Stimulated activated naive CD8-positive, alpha-beta T cell treated with anti-CD3 and anti-CD28 coated beads, Interleukin-15, Interleukin-2, amounts not matched to agents 100 ng/mL and 50 ng/mL, for 24 hours (primary cell): ENCODE measurements around the gene PIKFYVE.
A peak's percentile ranks its signal among the peaks of the same experiment; 100 is the strongest.

Source experiments
- H3K27ac Mint-ChIP-seq: one replicate; pipeline ENCODE4 v1.8.0; 2021; ENCODE audit warnings: mild to moderate bottlenecking, mixed read lengths
- H3K27me3 Mint-ChIP-seq: one replicate; pipeline ENCODE4 v1.8.0; 2021; ENCODE audit warnings: mixed read lengths
- H3K36me3 Mint-ChIP-seq: one replicate; pipeline ENCODE4 v1.8.0; 2021; ENCODE audit warnings: low read depth, mixed read lengths
- H3K4me1 Mint-ChIP-seq: one replicate; pipeline ENCODE4 v1.8.0; 2021; ENCODE audit warnings: low read depth, mixed read lengths
- H3K4me3 Mint-ChIP-seq: one replicate; pipeline ENCODE4 v1.8.0; 2021; ENCODE audit warnings: mild to moderate bottlenecking, mixed read lengths
- H3K9me3 Mint-ChIP-seq: one replicate; pipeline ENCODE4 v1.8.0; 2021; ENCODE audit warnings: mixed read lengths

The PIKFYVE gene

DNA sequence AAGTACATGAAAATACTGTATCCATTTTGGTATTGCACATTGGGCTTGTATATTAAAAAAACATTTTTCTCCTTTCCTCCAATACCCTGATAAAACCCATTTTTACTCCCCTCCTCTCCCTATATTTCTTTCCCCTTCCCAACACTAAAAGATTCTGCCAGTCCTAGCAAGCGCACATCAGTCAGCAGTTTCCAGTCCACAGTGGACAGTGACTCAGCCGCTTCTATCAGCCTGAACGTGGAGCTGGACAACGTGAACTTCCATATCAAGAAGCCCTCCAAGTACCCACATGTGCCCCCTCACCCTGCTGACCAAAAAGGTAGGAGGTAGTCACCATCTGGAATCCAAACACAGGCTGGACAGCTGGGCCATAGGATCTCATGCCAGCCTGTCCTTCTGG lies 38.6 kb downstream of the PIKFYVE start:
- H3K4me3 Mint-ChIP-seq, result no peak overlapping the region
- H3K9me3 Mint-ChIP-seq, result no peaks in the 10 kb centered on the region
- peaks cover 62% of the 10 kb centered on the region for H3K36me3 Mint-ChIP-seq
- H3K27ac Mint-ChIP-seq, result peak overlapping the region; percentile 26
- no peaks in the 10 kb centered on the region for H3K27me3 Mint-ChIP-seq
- H3K4me1 Mint-ChIP-seq, result no peaks in the 10 kb centered on the region

DNA sequence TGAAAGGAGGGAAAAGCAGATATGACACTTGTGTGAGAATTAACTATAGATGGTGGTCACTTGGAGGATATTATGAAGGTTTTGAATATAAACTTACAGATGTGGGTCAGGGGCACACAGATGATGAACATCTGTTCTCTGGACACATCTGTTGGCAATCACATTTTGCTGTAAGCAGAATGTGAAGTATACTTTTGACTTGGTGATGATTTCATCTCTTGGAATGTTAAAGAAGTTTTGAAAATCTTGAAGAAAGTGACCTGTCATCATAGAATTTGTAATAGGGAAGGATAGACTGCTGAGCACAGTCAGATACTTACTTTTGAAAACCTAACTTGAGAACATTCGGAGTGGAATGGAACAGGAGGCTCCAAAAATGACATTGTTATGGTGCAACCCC lies 40.2 kb downstream of the PIKFYVE start:
- H3K9me3 Mint-ChIP-seq, result no peaks in the 10 kb centered on the region
- H3K27ac Mint-ChIP-seq, result no peak overlapping the region
- H3K36me3 Mint-ChIP-seq, result peaks cover 53% of the 10 kb centered on the region

DNA sequence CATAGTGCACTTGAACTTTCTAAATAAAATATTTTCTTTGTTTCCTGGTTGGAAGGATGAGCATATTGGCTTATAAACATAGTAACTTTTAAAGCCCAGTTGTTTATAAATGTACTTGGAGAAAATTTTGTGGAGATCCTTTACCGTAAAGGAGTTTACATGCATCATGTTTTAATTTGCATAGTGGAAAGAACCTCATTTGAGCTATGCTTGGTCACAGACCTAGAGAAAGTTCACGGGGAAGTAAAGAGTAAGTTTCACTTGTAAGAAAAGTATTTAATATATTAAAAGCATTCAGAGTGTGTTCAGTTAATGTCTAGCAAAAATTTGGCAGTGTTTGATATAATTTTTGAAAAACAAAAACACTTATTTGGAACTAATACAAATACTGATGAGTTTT lies 45.3 kb downstream of the PIKFYVE start:
- peaks cover 27% of the 10 kb centered on the region for H3K4me1 Mint-ChIP-seq
- H3K36me3 Mint-ChIP-seq, result peaks cover 31% of the 10 kb centered on the region
- H3K27ac Mint-ChIP-seq, result no peak overlapping the region
- no peaks in the 10 kb centered on the region for H3K9me3 Mint-ChIP-seq
- H3K4me3 Mint-ChIP-seq, result no peak overlapping the region
- no peaks in the 10 kb centered on the region for H3K27me3 Mint-ChIP-seq

More for the DNA sequence above, 40.2 kb downstream of the PIKFYVE start:
- peaks cover 8% of the 10 kb centered on the region for H3K4me1 Mint-ChIP-seq
- no peak overlapping the region for H3K4me3 Mint-ChIP-seq
- H3K27me3 Mint-ChIP-seq, result no peaks in the 10 kb centered on the region

DNA sequence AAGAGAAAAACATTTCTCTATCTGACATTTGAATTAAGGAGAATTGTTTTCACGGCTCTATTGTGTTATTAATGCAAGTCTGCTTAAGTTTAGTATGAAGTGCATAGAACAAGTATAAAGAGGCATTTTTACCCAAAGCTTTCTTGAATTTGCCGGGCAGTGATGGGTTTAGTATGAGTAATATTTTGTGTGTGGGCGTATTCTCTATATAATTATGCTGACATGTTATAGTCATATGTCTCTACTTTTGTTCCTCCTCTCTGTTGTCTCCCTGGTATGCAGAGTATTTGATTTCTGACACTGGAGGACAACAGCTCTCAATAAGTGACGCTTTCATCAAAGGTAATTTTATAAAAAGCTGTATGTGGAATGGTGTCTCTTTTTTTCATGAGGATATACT lies 45.9 kb downstream of the PIKFYVE start:
- no peaks in the 10 kb centered on the region for H3K27me3 Mint-ChIP-seq
- H3K4me3 Mint-ChIP-seq, result peak overlapping the region; percentile 63
- H3K4me1 Mint-ChIP-seq, result peaks cover 27% of the 10 kb centered on the region
- H3K9me3 Mint-ChIP-seq, result no peaks in the 10 kb centered on the region
- peak overlapping the region; percentile 63 for H3K27ac Mint-ChIP-seq
- H3K36me3 Mint-ChIP-seq, result peaks cover 32% of the 10 kb centered on the region

DNA sequence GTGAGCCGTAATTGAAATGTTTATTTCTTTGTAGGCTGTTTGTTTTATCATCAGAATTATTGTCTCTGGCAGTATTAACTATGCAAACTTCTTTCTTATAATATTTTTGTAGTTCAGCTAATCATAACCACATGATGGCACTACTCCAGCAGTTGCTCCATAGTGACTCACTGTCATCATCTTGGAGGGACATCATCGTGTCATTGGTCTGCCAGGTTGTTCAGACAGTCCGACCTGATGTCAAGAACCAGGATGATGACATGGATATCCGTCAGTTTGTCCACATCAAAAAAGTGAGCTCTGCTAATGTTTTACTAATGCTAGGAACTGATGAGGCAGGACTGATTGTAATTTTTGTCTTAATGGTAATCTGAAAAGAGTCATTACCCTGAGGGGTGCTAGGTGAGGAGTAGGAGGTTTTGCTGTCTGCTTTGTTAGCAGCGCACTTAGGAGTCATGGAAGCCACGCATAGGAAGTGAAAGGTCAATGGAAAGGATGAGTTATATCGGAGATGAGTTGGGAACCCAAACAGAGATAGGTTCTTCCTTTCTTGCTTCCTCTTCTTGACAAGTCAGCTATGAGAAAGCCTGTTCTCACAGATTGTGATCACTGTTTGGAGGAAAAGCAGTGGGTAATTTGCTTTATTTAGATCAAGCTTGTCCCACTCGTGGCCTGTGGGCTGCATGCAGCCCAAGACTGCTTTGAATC lies 49.2 kb downstream of the PIKFYVE start:
- no peaks in the 10 kb centered on the region for H3K27me3 Mint-ChIP-seq
- peaks cover 45% of the 10 kb centered on the region for H3K4me1 Mint-ChIP-seq
- H3K9me3 Mint-ChIP-seq, result no peaks in the 10 kb centered on the region
- H3K4me3 Mint-ChIP-seq, result peak overlapping the region; percentile 32
- H3K27ac Mint-ChIP-seq, result peak overlapping the region; percentile 86
- H3K36me3 Mint-ChIP-seq, result peaks cover 38% of the 10 kb centered on the region

DNA sequence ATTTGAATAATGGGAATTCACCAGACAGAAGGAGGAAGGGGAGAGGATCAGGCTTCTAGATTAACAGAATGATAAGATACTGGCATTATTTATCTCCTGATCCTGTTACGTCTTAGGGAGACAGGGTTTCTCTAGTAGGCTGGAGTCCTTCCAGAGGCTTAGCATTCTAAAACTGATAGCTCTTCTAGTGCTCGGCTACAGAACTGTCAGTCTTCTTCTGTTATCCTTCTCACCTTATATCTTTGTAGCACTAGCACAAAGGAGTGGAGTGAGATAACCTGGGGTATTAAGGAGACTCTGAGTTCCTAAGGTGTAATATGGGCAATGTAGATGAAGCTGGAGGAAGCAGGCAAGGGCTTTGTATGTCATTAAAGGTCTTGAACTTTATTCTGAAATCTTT lies 52.1 kb downstream of the PIKFYVE start:
- peaks cover 32% of the 10 kb centered on the region for H3K4me1 Mint-ChIP-seq
- H3K9me3 Mint-ChIP-seq, result no peaks in the 10 kb centered on the region
- H3K27ac Mint-ChIP-seq, result no peak overlapping the region

DNA sequence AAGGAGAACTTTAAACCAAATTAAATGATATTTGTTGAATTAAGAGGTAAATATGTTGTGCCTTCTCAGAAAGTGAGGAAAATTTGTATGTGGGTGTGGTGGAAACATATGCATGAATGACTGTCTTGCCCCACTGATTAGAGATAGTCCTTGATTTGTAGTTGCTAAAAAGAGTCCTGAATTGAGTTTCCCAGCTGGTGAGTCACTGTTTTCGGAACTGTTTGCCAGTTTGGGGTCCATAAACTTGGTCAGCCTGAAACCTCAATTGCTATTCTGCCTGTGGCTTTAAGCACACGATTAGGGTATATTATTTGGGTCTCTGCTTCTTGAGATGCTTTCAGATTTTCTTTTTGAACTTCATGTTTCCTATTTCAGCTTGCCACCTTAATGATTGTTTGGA lies 53.3 kb downstream of the PIKFYVE start:
- Mint-ChIP-seq H3K27me3 (no peaks in the 10 kb centered on the region), H3K36me3 (peaks cover 49% of the 10 kb centered on the region), H3K4me1 (peaks cover 32% of the 10 kb centered on the region), H3K9me3 (no peaks in the 10 kb centered on the region), H3K27ac (peak overlapping the region; percentile 27), H3K4me3 (no peak overlapping the region)

More for the DNA sequence above, 52.1 kb downstream of the PIKFYVE start:
- Mint-ChIP-seq H3K27me3 (no peaks in the 10 kb centered on the region), H3K4me3 (no peak overlapping the region), H3K36me3 (peaks cover 37% of the 10 kb centered on the region)

DNA sequence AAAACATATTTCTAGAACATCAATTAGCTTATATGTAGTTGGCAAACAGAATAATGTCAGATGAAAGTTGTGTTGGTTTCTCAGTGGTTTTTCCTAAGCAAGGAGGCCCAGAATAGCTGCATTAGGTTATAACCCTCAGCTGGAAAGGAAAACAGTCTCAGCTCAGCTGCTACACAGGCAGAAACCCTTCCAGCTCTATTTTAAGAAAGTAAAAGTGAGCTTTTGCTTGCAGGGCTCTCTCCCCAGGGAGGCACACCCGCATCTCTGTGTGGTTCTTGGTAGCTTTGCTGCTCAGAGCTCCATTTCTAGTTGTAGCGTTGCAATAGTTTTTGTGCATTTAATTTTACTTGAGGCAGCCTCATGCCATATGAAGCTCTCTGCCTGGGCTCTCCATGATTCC lies 54.6 kb downstream of the PIKFYVE start:
- peaks cover 51% of the 10 kb centered on the region for H3K36me3 Mint-ChIP-seq
- H3K4me1 Mint-ChIP-seq, result peaks cover 23% of the 10 kb centered on the region
- H3K27me3 Mint-ChIP-seq, result no peaks in the 10 kb centered on the region
- H3K4me3 Mint-ChIP-seq, result peak overlapping the region; percentile 3
- no peaks in the 10 kb centered on the region for H3K9me3 Mint-ChIP-seq
- no peak overlapping the region for H3K27ac Mint-ChIP-seq

DNA sequence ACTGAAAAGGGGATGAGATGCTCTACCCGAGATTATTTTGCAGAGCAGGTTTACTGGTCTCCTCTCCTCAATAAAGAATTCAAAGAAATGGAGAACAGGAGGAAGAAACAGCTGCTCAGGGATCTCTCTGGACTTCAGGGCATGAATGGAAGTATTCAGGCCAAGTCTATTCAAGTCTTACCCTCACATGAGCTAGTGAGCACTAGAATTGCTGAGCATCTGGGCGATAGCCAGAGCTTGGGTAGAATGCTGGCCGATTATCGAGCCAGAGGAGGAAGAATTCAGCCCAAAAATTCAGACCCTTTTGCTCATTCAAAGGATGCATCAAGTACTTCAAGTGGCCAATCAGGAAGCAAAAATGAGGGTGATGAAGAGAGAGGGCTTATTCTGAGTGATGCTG lies 60.0 kb downstream of the PIKFYVE start:
- Mint-ChIP-seq H3K9me3 (no peaks in the 10 kb centered on the region), H3K27ac (no peak overlapping the region), H3K36me3 (peaks cover 64% of the 10 kb centered on the region), H3K4me1 (peaks cover 4% of the 10 kb centered on the region), H3K4me3 (no peak overlapping the region), H3K27me3 (no peaks in the 10 kb centered on the region)

DNA sequence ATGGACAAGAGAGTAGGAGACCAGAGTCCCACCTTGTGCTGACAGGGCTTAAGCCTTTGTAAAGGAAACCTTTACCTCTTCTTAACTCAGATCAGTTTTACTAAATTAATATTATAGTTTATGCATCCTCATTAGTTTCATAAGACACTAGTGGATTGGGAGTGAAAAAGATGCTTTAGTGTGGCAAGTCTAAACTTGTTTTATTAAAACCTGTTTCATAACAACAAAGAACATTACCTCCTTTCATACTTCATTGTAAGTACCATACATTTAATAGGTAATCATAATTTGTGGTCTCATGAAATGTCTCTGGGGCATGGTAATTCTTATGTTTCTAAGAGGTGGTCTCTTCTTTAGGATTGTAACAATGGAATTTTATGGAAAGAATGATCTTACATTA lies 63.4 kb downstream of the PIKFYVE start:
- no peaks in the 10 kb centered on the region for H3K27me3 Mint-ChIP-seq
- no peaks in the 10 kb centered on the region for H3K4me1 Mint-ChIP-seq
- H3K4me3 Mint-ChIP-seq, result no peak overlapping the region
- H3K27ac Mint-ChIP-seq, result no peak overlapping the region
- no peaks in the 10 kb centered on the region for H3K9me3 Mint-ChIP-seq
- H3K36me3 Mint-ChIP-seq, result peaks cover 58% of the 10 kb centered on the region

DNA sequence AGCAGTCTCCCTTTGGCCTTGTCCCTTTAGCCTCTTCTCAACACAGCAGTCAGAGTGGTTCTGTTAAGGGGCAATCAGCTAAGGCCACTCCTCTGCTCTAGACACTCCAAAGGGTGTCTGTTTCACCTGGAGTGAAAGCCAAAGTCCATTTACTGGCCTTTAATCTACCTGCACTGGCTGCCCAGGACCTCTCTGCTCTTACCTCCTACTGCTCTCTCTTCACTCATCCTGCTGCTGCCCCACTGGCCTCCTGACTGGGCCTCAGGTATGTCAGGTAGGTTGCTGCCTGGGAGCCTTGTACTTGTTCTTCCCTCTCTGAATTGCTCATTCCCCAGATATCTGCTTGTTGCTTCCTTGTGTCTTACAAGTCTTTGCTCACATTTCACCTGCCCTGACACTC lies 68.2 kb downstream of the PIKFYVE start:
- no peaks in the 10 kb centered on the region for H3K4me1 Mint-ChIP-seq
- H3K4me3 Mint-ChIP-seq, result no peak overlapping the region
- H3K36me3 Mint-ChIP-seq, result peaks cover 58% of the 10 kb centered on the region
- H3K27ac Mint-ChIP-seq, result peak overlapping the region; percentile 6
- no peaks in the 10 kb centered on the region for H3K9me3 Mint-ChIP-seq
- H3K27me3 Mint-ChIP-seq, result no peaks in the 10 kb centered on the region

DNA sequence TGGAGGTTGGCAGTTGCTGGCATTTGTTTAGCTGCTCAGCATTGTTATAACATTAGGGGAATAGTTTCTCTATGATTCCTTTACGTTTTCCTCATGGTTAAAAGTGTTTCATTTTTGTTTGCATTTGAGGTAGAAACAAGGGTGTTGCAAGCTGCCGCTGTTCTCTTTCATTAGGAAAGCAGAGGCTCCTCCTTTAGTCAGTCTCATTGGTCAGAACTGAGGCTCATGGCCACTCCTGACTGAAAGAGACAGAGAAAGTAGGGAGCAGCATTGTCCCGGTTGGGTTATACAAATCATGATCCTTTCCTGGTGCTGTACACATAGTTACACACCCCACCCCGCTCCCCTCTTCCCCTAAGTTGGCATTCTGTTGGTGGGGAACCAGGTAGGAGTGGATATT lies 80.7 kb downstream of the PIKFYVE start:
- Mint-ChIP-seq H3K4me3 (no peak overlapping the region), H3K27me3 (no peaks in the 10 kb centered on the region), H3K9me3 (no peaks in the 10 kb centered on the region), H3K36me3 (peaks cover 51% of the 10 kb centered on the region), H3K4me1 (no peaks in the 10 kb centered on the region), H3K27ac (no peak overlapping the region)

DNA sequence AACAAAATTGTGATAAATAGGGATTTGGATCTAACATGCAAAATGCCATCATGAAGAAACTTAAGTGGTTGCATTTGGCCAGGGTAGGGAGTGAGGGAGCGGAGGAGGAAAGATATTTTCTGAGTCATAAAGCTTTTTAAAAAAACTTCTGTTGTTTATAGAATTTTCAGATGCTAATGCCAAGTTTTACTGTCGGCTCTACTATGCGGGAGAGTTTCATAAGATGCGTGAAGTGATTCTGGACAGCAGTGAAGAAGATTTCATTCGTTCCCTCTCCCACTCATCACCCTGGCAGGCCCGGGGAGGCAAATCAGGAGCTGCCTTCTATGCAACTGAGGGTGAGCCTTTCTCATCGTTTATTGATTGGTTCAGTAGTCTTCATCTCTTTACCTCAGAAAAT lies 84.6 kb downstream of the PIKFYVE start:
- no peak overlapping the region for H3K4me3 Mint-ChIP-seq
- peaks cover 71% of the 10 kb centered on the region for H3K36me3 Mint-ChIP-seq
- H3K27me3 Mint-ChIP-seq, result no peaks in the 10 kb centered on the region

DNA sequence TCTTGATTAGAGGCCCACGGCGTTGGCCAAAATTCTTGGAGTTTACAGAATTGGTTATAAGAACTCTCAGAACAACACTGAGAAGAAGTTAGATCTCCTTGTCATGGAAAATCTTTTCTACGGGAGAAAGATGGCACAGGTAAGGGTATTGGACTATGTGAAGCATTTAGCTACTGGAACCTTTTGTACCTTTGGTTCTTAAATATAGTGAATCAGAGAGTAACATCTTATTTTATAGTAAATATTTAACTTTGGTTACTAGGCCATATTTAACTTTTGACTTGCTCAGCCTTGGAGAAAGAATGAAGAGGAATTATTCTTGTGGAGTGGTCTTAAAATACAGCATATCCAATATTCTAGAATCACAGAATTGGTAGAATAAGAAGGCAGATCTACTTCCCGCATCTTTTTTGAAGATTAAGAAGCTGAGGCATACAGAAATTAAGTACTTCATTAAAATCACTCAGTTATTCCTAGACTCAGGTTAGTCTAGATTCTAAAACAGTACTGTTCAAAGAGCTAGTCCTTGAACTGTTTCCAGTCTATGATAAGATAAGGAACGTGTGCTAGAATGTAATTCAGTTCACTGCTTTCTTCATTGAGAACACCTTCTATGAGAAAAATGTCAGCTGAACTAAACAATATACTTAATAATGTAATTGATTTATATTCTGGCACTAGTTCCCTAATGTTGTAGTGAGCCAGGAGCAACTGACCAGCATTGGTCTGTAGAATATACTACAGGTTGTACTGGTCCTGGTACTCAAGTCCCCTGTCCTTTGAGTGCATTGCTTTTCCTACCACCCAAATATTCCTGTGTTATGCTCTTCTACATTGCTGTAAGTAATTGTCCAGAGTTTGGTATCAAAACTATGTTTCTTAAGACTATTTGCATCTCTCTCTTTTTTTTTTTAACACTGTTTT lies 86.9 kb downstream of the PIKFYVE start:
- H3K27ac Mint-ChIP-seq, result no peak overlapping the region
- peaks cover 71% of the 10 kb centered on the region for H3K36me3 Mint-ChIP-seq
- H3K27me3 Mint-ChIP-seq, result no peaks in the 10 kb centered on the region

More for the DNA sequence above, 84.6 kb downstream of the PIKFYVE start:
- no peaks in the 10 kb centered on the region for H3K4me1 Mint-ChIP-seq
- H3K27ac Mint-ChIP-seq, result no peak overlapping the region
- no peaks in the 10 kb centered on the region for H3K9me3 Mint-ChIP-seq

DNA sequence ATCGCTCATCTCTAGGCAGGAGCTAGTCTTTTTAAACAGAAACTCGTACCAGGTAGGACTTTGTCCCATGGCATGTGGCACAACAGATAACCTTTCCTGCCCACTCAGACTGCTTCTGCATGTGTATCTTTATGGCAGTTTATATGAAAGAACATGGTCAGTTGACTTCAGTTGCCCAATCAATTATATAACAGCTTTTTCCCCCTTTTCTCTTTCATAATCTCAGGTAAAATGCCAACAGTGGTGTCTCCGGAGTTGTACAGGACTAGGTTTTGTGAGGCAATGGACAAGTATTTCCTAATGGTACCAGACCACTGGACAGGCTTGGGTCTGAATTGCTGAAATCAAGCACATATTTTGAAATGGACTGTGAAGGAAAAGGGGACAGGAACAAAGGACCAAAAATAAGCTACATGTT lies 88.9 kb downstream of the PIKFYVE start:
- no peaks in the 10 kb centered on the region for H3K9me3 Mint-ChIP-seq
- no peaks in the 10 kb centered on the region for H3K27me3 Mint-ChIP-seq
- no peak overlapping the region for H3K4me3 Mint-ChIP-seq
- no peak overlapping the region for H3K27ac Mint-ChIP-seq
- H3K36me3 Mint-ChIP-seq, result peaks cover 74% of the 10 kb centered on the region
- H3K4me1 Mint-ChIP-seq, result peaks cover 6% of the 10 kb centered on the region

More for the DNA sequence above, 86.9 kb downstream of the PIKFYVE start:
- Mint-ChIP-seq H3K4me1 (peaks cover 6% of the 10 kb centered on the region), H3K4me3 (no peak overlapping the region), H3K9me3 (no peaks in the 10 kb centered on the region)
